SK-N-SH treated with all-trans-retinoic acid at 6 μM for 48 hours (cell line): ENCODE measurements around the gene POLG.

Experiments used
- BACH2 ChIP-seq: fragments of 250-450 bp; sonication (Bioruptor Pico); IDR thresholded peaks from 2 replicates; pipeline ENCODE4 v1.9.0; 2021; ENCODE audit warnings: mild to moderate bottlenecking, borderline replicate concordance
- RARB ChIP-seq: fragments of 250-450 bp; sonication (Bioruptor Pico); IDR thresholded peaks from 2 replicates; pipeline ENCODE4 v1.8.0; 2021; ENCODE audit warnings: mild to moderate bottlenecking, moderate library complexity
- SNAI2 ChIP-seq: fragments of 250-450 bp; sonication (Bioruptor Pico); IDR thresholded peaks from 2 replicates; pipeline ENCODE4 v1.5.0; 2020; ENCODE audit warnings: mild to moderate bottlenecking, moderate library complexity
- ZFP30 ChIP-seq: fragments of 450-650 bp; formaldehyde crosslinking; IDR thresholded peaks from 2 replicates; pipeline ENCODE4 v1.5.0; 2022; ENCODE audit warnings: mild to moderate bottlenecking, moderate library complexity

- TF ChIP-seq ZFP30 (no peak), BACH2 (no peak), SNAI2 (CRISPR knock-in tag) (no peak), RARB (CRISPR knock-in tag) (no peak)
These were observed 23.8 kb upstream of the POLG start for GRCh38 chr15:89358435-89358754.
